Right atrium auricular region (tissue), 2 donors: Measurements from ENCODE around the gene TPRG1. TPM values are rescaled to one million over a fixed set of nuclear protein-coding genes. Genes with fewer than 3 reads are reported as not detected.
A peak's percentile ranks its signal among the peaks of the same experiment; 100 is the strongest.

Source experiments
- DNase-seq: peaks from one replicate; pipeline ENCODE4 v3.0.0-alpha.2; 2019; ENCODE audit warnings: low spot score
- H3K27ac ChIP-seq, 2 donors: fragments of 200-600 bp; sonication (generic); 1 replicate in 1 of 2; 2 replicates in 1 of 2; pipeline ENCODE4 v1.5.1; 2016 to 2019
- H3K27me3 ChIP-seq, 2 donors: fragments of 200-600 bp; sonication (generic); one replicate each; pipeline versions ENCODE4 v1.5.1 to v1.6.0; 2017 to 2019
- H3K36me3 ChIP-seq: fragments of 200-600 bp; sonication (generic); one replicate; pipeline ENCODE4 v1.5.1; 2016
- H3K4me1 ChIP-seq, 2 donors: fragments of 200-600 bp; sonication (generic); one replicate each; pipeline versions ENCODE4 v1.5.1 to v1.6.0; 2017 to 2019
- H3K4me3 ChIP-seq, 2 donors: fragments of 200-600 bp; sonication (generic); 1 replicate in 1 of 2; 2 replicates in 1 of 2; pipeline ENCODE4 v1.5.1; 2017 to 2019; ENCODE audit warnings: mild to moderate bottlenecking in 1 of 2, moderate library complexity in 1 of 2
- H3K9me3 ChIP-seq, 2 donors: fragments of 200-600 bp; sonication (generic); one replicate each; pipeline ENCODE4 v1.5.1; 2019
- CTCF ChIP-seq, 2 donors: fragments of 200-600 bp; sonication (generic); IDR thresholded peaks; one replicate each; pipeline ENCODE4 v1.5.1; 2019; ENCODE audit warnings: antibody characterized with exemption in 2 of 2
- total RNA-seq, 2 donors: library from RNA; depleted of rRNA; stranded (reverse); fragments of >200 nt; gene quantifications; one replicate each; pipeline ENCODE4 v1.1.0, GENCODE V29; 2016

Gene TPRG1
- total RNA-seq, 2 donors from 2014 or later: 0.41 to 2.1 TPM

- no peak overlapping the region for H3K27ac ChIP-seq
- H3K4me1 ChIP-seq: no peaks in the 10 kb centered on the region
- H3K4me3 ChIP-seq: no peak overlapping the region
- no peaks in the 10 kb centered on the region for H3K9me3 ChIP-seq
- no peaks in the 10 kb centered on the region for H3K27me3 ChIP-seq
- H3K36me3 ChIP-seq: no peaks in the 10 kb centered on the region
- no peak for DNase-seq
- TF ChIP-seq CTCF (IDR thresholded peaks at IDR 0.05): no peak
Observed at GRCh38 chr3:189269365-189269764, 97.6 kb downstream of the TPRG1 start.

- H3K27ac ChIP-seq: no peak overlapping the region
- TF ChIP-seq CTCF (IDR thresholded peaks at IDR 0.05): peak; percentile 23 to 66
Observed at GRCh38 chr3:189270248-189270832, 98.6 kb downstream of the TPRG1 start.

GRCh38 chr3:189272500-189273119, 100.8 kb downstream of the TPRG1 start:
- H3K4me1 ChIP-seq: no peaks in the 10 kb centered on the region
- no peaks in the 10 kb centered on the region for H3K9me3 ChIP-seq
- H3K36me3 ChIP-seq: no peaks in the 10 kb centered on the region
- no peak overlapping the region for H3K27ac ChIP-seq
- H3K4me3 ChIP-seq: no peak overlapping the region
- no peak for DNase-seq
- no peaks in the 10 kb centered on the region for H3K27me3 ChIP-seq
- no peak for TF ChIP-seq CTCF (IDR thresholded peaks at IDR 0.05)

More at GRCh38 chr3:189270248-189270832, 98.6 kb downstream of the TPRG1 start:
- no peaks in the 10 kb centered on the region for H3K9me3 ChIP-seq
- no peak for DNase-seq
- no peaks in the 10 kb centered on the region for H3K27me3 ChIP-seq
- no peaks in the 10 kb centered on the region for H3K36me3 ChIP-seq
- H3K4me1 ChIP-seq: no peaks in the 10 kb centered on the region
- no peak overlapping the region for H3K4me3 ChIP-seq

GRCh38 chr3:189273736-189274135, 102.0 kb downstream of the TPRG1 start:
- no peaks in the 10 kb centered on the region for H3K36me3 ChIP-seq
- H3K9me3 ChIP-seq: no peaks in the 10 kb centered on the region
- H3K4me3 ChIP-seq: no peak overlapping the region
- TF ChIP-seq CTCF (IDR thresholded peaks at IDR 0.05): no peak
- H3K4me1 ChIP-seq: no peaks in the 10 kb centered on the region
- H3K27ac ChIP-seq: no peak overlapping the region
- DNase-seq: no peak
- no peaks in the 10 kb centered on the region for H3K27me3 ChIP-seq

- TF ChIP-seq CTCF (IDR thresholded peaks at IDR 0.05): no peak
- H3K9me3 ChIP-seq: no peaks in the 10 kb centered on the region
- no peak overlapping the region for H3K27ac ChIP-seq
- H3K4me3 ChIP-seq: no peak overlapping the region
- H3K27me3 ChIP-seq: no peaks in the 10 kb centered on the region
- H3K4me1 ChIP-seq: no peaks in the 10 kb centered on the region
- no peaks in the 10 kb centered on the region for H3K36me3 ChIP-seq
- DNase-seq: no peak
Observed at GRCh38 chr3:189275182-189275581, 103.4 kb downstream of the TPRG1 start.

GRCh38 chr3:189275852-189276251, 104.1 kb downstream of the TPRG1 start:
- no peak for TF ChIP-seq CTCF (IDR thresholded peaks at IDR 0.05)
- Histone ChIP-seq H3K27ac (no peak overlapping the region), H3K27me3 (no peaks in the 10 kb centered on the region), H3K36me3 (no peaks in the 10 kb centered on the region), H3K9me3 (no peaks in the 10 kb centered on the region), H3K4me1 (no peaks in the 10 kb centered on the region), H3K4me3 (no peak overlapping the region)
- DNase-seq: no peak
